HEK293T (cell line): ENCODE data around the gene RNF144B.

ENCODE experiments used
- ARNT ChIP-seq: fragments of 450-650 bp; IDR thresholded peaks from 2 replicates; pipeline ENCODE4 v1.6.1; 2017; ENCODE audit warnings: mild to moderate bottlenecking
- ELF4 ChIP-seq: fragments of 450-650 bp; IDR thresholded peaks from 2 replicates; pipeline ENCODE4 v1.6.1; 2017; ENCODE audit warnings: antibody characterized with exemption
- FOXM1 ChIP-seq: fragments of 450-650 bp; IDR thresholded peaks from 2 replicates; pipeline ENCODE4 v1.6.1; 2017; ENCODE audit warnings: mild to moderate bottlenecking, borderline replicate concordance
- HDGF ChIP-seq: fragments of 450-650 bp; IDR thresholded peaks from 2 replicates; pipeline ENCODE4 v1.6.1; 2017; ENCODE audit warnings: antibody characterized with exemption, borderline replicate concordance
- L3MBTL2 ChIP-seq: fragments of 450-650 bp; conservative IDR thresholded peaks from 2 replicates; pipeline ENCODE4 v1.6.1; 2016; ENCODE audit warnings: mild to moderate bottlenecking
- LEF1 ChIP-seq: fragments of 450-650 bp; IDR thresholded peaks from 2 replicates; pipeline ENCODE4 v1.6.1; 2017; ENCODE audit warnings: mild to moderate bottlenecking, borderline replicate concordance
- NFRKB ChIP-seq: fragments of 450-650 bp; IDR thresholded peaks from 2 replicates; pipeline ENCODE4 v1.6.1; 2016; ENCODE audit warnings: mild to moderate bottlenecking, moderate library complexity
- SP1 ChIP-seq: fragments of 450-650 bp; IDR thresholded peaks from 2 replicates; pipeline ENCODE4 v1.6.1; 2017
- SUZ12 ChIP-seq: fragments of 450-650 bp; IDR thresholded peaks from 2 replicates; pipeline ENCODE4 v1.6.1; 2016; ENCODE audit warnings: mild to moderate bottlenecking
- TARDBP ChIP-seq: fragments of 450-650 bp; IDR thresholded peaks from 2 replicates; pipeline ENCODE4 v1.6.1; 2016
- ZNF384 ChIP-seq: fragments of 450-650 bp; IDR thresholded peaks from 2 replicates; pipeline ENCODE4 v1.6.1; 2016
- TF ChIP-seq, protein P1 (sequence below): fragments of 450-650 bp; IDR thresholded peaks from 2 replicates; pipeline ENCODE4 v1.6.1; 2016

- TF ChIP-seq L3MBTL2 (no peak), ELF4 (no peak), NFRKB (no peak), FOXM1 (no peak), SP1 (no peak), ZNF384 (no peak), LEF1 (no peak), ARNT (no peak), TARDBP (no peak), HDGF (no peak), SUZ12 (no peak)
- TF ChIP-seq, protein P1, sequence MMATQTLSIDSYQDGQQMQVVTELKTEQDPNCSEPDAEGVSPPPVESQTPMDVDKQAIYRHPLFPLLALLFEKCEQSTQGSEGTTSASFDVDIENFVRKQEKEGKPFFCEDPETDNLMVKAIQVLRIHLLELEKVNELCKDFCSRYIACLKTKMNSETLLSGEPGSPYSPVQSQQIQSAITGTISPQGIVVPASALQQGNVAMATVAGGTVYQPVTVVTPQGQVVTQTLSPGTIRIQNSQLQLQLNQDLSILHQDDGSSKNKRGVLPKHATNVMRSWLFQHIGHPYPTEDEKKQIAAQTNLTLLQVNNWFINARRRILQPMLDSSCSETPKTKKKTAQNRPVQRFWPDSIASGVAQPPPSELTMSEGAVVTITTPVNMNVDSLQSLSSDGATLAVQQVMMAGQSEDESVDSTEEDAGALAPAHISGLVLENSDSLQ = no peak
Measured at GRCh38 chr6:18350712-18351111, 36.4 kb upstream of the RNF144B start.
